C4-2B (cell line): ENCODE results near the gene CEACAM19.

Experiments
- CTCF ChIP-seq: fragments of 450-650 bp; conservative IDR thresholded peaks from 2 replicates; pipeline ENCODE4 v1.5.1; 2017; ENCODE audit warnings: mild to moderate bottlenecking
- ZFX ChIP-seq: fragments of 450-650 bp; IDR thresholded peaks from 2 replicates; pipeline ENCODE4 v1.6.1; 2017

GRCh38 chr19:44645407-44646048, 25.8 kb upstream of the CEACAM19 start:
- TF ChIP-seq CTCF (no peak), ZFX (no peak)
